ENCODE measurements around the gene AMDHD1. TPM values are rescaled to one million over a fixed set of nuclear protein-coding genes. Genes with fewer than 3 reads are reported as not detected.

The AMDHD1 gene, protein sequence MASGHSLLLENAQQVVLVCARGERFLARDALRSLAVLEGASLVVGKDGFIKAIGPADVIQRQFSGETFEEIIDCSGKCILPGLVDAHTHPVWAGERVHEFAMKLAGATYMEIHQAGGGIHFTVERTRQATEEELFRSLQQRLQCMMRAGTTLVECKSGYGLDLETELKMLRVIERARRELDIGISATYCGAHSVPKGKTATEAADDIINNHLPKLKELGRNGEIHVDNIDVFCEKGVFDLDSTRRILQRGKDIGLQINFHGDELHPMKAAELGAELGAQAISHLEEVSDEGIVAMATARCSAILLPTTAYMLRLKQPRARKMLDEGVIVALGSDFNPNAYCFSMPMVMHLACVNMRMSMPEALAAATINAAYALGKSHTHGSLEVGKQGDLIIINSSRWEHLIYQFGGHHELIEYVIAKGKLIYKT
- total RNA-seq (2014; rRNA removed; shearing (Covaris generic)): 0.39 and 1.6 TPM in 2 replicates

DNA sequence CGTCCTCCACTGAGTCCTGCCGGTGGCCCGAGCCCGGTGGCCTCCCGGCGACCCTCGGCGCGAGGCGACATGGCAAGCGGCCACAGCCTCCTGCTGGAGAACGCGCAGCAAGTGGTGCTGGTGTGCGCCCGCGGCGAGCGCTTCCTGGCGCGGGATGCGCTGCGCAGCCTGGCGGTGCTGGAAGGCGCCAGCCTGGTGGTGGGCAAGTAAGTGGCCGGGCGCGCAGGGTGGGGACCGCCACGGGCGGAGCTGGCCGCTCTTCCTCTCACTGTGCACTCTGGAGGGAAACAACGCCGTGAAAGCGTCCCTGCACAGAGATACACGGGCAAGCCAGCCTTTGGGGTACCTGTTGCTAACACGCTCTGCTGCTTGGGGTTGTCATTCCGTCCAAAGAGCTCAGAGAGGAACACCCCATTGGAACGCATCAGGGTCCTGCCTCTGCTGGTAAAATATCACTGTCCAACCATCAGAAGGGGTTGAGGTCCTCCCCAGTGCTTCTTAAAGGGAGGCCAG lies at the start of gene AMDHD1:
TSS of gene AMDHD1 (plus strand) at position 2 of the 513 bp plus-strand sequence. CDS start at position 70, 68 bp downstream.
- peak; percentile 52 for DNase-seq (ENCODE audit: low read depth)

DNA sequence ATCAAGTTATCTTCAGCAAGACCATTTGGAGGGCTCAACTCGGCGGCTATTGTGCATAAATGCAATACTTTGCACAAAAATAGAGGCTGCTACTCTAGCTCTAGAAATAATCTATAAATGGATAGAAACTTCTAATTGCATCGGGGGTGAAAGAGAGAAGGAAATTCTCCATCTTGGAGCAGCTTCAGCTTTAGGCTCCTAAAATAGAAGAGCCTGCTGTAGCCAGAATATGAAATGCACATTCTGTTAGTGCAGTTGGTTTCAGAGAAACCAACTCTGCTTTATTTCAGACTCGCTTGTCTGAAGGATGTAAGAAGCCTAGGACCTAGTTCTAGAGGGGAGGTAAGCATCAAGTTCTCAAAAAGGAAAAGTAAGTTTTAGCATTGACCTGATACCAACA lies 46.3 kb upstream of the AMDHD1 start:
- DNase-seq (ENCODE audit: low read depth): no peak

DNA sequence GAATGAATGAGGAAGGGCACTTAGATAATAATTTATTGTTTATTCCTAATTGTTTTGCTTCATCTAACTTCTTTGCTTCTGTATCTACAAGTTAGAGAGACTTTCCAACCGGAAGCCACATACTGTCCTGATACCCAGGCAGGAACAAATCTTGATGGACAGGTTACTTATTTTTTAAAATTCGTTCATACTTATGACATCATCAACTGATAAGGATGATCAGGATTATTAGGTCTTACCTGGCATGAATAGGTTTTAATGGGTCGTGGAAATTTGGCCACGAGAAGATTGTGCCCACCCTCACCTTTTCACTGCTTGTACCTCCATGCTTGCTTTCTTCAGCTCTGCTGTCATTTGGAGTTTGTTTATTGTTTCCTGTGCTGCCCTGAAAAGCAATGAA lies 45.0 kb upstream of the AMDHD1 start:
- DNase-seq (ENCODE audit: low read depth): no peak

DNA sequence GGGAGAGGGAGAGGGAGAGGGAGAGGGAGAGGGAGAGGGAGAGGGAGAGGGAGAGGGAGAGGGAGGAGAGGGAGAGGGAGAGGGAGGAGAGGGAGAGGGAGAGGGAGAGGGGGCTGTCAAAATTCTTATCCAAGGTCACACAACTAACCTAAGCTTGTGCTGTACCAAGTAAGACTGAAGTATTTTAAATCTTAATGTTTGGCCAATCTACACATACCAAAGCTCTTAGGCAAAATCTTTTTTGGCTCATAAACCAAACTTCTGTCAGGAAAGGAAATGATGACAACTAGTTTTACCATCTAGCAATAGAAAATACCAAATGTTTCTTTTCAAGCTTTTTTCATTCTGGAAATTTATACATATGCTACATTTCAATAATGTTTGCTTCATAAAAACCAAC lies 34.6 kb upstream of the AMDHD1 start:
- no peak for DNase-seq (ENCODE audit: low read depth)

DNA sequence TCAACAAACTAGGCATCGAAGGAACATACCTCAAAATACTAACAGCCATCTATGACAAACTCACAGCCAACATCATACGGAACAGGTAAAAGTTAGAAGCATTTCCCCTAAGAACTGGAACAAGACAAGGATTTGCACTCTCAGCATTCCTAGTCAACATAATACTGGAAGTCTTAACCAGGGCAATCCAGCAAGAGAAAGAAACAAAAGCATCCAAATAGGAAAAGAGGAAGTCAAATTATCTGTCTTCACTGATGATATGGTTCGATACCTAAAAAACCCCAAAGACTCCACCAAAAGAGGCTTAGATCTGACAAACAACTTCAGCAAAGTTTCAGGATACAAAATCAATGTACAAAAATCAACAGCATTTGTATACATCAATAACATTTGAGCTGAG lies 33.3 kb upstream of the AMDHD1 start:
- no peak for DNase-seq (ENCODE audit: low read depth)

DNA sequence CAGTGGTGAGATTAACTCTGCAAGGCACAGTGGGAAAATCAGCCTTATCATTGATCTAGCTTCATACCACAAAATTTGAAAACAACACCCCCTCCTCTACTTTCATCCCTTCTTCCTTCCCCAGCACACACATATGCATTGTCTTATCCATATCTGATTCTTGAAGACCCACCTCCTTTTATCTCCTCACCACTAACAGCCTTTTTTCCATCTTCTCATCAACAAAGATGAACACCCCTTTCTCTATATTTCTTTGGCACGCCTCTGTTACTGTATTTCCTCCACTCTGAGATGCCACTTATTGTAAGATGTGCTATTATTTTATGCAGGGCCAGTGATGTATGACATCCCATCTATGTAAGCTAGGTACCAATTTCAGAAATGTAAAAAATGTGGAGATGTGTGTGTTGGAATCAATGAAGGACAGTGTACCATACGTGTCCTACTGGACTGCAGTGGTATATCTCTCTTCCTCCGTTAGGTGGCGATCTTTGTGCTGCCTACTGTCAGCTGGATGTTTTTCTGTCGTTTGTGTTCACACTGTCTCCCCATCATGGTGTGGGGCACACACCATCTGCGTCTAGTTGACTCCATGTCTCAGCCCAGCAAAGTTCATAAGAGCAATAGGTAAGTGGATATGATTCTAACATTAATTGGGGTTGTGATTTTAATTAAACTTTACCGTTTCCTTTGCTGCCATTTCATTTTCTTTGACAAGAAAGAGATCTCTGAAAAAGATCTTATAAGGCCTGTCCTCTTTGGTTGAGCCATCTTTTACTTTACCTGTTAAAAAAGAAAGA lies 24.7 kb upstream of the AMDHD1 start:
- peak; percentile 52 for DNase-seq (ENCODE audit: low read depth)

DNA sequence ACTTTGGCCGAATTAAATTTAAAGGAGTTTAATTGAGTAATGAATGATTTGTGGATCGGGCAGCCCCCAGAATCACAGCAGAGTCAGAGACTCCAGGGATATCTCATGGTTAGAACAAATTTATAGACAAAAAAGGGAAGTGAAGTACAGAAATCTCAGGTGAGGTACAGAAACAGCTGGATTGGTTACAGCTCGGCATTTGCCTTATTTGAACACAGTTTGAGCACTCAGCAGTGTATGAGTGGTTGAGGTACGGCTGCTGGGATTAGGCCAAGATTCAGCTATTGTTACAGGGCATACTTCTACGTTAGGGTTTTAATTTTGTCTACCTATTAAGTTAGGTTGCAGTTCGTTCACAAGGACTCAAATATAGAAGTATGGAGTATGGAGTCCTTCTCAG lies 24.0 kb upstream of the AMDHD1 start:
- no peak for DNase-seq (ENCODE audit: low read depth)

DNA sequence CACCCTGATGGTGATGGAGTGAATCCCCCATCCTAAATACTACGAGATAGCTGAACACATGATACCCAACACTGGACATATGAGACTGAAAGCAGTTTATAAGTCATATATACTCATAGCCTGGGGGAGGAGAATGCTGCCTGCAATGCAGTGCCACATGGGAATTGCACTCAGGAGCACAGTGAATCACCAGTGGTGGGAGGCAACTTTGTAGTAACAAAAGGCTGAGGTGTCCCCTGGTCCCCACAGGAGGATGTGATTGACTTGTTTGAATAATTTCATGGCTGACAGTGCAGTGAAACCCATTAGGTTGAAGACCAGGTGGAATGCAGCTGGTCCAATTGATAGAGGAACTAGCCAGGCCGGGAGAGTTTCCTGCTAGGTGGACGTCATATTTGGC lies 20.9 kb upstream of the AMDHD1 start:
- DNase-seq (ENCODE audit: low read depth): peak; percentile 14

DNA sequence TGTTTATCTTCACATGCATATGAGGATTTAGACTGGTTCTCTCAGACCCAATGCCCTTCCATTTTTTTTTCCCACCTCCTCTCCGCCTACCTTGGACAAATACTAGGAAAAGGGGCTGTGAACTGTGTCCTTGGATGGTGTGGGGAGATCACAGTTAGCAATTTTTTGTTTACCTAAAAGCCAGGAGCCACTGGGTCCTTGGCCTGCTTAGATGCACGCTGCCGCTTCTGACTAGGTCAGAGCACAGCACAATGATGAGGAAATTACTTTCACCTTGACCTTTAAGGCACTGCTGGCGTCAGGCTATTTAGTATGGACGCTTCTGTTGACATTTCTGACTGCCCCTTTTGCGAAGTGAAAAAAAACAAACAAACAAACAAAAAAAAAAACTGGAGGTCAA lies 2.6 kb upstream of the AMDHD1 start:
- DNase-seq (ENCODE audit: low read depth): no peak

DNA sequence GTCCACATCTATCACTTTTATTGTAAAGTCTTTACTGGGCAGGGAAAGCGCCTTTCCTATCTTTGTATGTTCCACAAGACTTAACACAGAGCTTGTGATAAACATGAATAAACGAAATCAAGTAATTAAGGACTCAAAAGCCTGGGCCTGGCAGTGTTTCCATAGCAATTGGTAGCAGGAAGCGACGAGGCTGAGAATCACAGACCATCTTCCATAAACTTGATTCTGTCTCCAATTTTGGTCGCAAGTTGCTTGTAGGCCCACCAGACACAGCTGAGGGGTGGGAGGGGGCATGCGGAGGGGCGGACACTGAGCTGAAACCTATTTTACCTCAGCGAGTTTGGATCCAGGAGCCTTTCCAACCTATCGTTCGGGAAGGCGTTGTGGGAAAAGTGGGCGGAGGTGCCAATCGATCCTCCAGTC lies 1.0 kb upstream of the AMDHD1 start:
- DNase-seq (ENCODE audit: low read depth): no peak

DNA sequence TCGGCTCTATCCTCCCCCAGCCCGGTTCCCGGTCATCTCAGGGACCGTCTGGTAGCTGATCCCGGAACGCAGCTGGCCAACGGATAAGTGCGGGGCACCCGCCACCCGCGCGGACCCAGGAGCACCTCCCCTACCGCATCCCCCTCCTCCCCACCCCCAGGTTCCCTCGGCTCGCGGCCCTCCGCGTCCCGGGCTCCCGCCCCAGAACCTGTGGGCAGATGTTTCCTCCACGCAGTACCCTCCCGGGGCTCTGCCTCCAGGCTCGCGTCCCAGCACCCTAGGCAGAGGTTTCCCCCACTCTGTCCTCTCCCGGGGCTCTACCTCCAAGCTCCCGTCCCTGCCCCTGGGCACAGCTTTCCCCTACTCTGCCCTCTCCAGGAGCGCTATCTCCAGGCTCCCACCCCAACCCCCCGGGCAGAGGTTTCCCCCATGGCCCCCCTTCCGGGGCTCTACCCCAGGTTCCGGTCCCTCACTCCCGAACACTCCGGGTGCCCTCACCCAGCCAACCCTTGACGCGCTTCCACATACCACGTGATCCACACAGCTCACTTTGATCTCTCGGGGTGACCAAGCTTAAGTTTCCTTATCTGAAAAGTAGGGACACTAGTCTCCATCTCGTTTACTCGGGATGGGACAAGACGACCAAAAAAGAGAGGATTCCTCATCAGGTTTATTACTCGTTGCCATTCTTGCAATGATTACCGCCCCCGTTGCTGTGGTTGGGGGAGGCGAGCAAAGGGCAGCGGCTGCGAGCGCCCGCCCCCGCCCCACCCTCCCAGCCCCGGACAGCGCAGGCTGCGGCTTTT lies 404 bp upstream of the AMDHD1 start, which contains the start of gene CCDC38:
TSS of gene CCDC38 (minus strand) at position 91 of the 806 bp plus-strand sequence. CDS start 6,105 bp downstream, outside the sequence.
- peak; percentile 76 for DNase-seq (ENCODE audit: low read depth)

DNA sequence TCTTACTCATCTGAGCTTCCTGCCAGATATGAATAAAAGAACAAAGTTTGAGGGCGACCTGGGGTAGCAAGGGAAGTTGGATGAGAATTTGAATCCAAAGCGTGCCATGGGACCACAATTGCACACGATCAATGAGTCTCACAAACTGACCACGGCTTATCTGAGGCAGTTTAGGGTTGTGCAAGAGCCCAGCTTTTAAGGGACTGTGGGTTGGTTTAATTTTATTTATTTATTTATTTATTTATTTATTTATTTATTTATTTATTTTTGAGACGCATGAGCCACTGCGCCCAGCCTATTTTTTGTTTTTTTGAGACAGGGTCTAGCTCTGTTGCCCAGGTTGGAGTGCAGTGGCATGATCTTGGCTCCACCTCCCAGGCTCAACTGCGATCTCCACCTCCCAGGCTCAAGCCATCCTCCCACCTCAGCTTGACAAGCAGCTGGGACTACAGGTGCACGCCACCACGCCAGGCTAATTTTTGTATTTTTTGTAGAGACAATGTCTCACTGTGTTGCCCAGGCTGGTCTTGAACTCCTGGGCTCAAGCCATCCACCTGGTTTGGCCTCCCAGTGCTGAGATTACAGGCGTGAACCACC lies 1.1 kb downstream of the AMDHD1 start:
- DNase-seq (ENCODE audit: low read depth): no peak

DNA sequence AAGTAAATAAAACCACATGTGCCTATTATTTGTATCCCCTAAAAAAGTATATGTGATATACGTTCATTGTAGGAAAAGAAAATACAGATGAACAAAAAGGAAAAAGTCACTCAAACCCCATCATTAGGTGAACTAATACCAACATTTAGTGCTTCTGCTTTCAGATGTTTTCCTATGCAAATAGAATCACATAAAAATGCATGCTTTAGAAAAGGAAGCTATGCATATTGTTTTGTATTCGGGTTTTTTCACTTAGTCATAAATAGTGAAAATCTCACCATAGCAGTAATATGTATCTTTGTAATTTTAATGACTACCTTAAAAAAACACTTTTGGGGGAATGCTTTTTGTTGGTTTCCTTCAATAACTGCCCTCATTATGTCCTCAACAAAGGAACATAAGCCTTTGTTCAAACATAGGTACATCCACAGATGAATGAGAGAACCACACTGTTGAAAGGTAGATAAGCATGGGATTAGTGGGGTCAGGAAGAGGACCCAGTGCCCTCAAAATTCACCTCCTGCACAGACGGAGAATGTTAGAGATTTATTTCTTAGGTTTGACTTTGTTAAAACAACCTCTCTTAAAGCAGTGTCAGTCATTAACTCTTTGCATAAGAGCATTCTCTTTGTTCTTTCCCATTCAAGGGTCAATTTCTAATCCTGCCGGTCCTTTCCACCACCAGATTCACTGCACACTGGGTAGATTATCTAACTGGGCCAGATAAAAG lies 6.5 kb downstream of the AMDHD1 start:
- DNase-seq (ENCODE audit: low read depth): no peak

DNA sequence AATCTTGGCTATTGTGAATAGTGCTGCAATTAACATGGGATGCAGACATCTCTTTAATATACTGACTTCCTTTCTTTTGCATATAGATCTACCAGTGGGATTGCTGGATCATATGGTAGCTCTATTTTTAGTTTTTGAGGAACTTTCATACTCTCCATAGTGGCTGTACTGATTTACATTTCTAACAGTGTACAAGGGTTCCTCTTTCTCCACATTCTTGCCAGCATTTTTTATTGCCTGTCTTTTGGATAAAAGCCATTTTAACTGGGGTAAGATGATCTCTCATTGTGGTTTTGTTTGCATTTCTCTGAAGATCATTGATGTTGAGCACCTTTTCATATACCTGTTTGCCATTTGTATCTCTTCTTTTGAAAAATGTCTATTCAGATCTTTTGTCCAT lies 8.4 kb downstream of the AMDHD1 start:
- DNase-seq (ENCODE audit: low read depth): no peak

DNA sequence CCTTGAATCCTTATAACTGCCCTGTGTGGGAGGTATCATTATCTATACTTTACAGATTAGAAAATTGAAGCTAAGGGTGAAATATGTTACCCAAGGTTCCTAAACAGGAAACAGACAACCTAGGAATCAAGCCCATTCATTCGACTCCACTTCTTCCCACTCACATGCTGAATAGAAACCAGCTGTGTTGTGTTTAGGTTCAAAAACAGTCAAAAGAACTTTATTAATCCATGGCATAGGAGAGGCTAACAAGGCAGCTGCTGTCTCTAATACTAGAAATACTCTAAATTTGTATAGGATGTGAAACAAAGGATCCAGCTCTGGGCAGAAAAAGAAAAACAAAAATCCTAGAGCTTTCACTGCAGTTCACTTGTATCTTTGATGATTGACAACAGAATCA lies 9.9 kb downstream of the AMDHD1 start:
- DNase-seq (ENCODE audit: low read depth): no peak

DNA sequence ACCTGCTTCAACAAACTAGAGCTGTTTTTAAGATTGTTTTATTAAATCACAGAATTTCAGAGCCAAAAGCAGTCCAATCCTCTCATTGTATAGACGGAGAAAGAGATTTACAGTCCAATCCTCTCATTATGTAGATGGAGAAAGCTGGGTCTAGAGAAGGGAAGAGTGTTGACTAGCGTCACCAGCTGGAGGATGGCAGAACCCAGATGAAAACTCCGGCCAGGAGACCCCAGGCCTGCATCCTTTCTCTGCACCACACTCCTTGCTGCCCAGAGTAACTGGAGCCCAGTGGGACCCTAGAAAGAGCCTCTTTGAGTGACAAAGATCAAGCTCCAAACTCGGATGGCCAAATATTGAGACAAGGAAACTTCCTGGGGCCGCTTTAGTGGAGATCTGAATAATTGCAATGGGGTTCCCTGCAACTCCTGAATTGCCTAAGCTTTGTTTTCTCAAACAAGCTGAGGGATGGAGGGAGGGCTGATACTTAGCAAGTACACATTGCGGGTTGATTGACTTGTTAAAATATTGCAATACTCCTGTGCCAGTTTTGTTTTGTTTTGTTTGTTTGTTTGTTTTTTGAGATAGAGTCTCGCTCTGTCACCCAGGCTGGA lies 12.5 kb downstream of the AMDHD1 start:
- no peak for DNase-seq (ENCODE audit: low read depth)

DNA sequence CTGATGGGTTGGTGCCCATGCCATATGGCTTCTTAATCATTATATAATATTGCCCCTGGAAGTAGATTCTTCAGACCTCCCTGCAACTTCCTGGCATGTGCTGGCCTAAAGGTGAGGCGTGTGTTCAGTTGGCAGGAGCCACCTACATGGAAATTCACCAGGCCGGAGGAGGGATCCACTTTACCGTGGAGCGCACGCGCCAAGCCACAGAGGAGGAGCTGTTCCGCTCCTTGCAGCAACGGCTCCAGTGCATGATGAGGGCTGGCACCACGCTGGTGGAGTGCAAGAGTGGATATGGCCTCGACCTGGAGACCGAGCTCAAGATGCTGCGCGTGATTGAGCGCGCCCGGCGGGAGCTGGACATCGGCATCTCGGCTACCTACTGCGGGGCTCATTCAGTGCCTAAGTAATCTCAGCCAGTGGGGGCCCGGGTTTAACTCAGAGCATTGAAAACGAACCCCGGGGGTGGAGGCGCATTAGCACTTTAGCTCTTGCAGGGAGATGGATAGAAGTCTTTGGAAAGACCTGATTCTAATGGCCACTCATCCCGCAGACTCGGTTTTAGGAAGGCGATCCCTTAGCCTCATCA lies 13.5 kb downstream of the AMDHD1 start:
- no peak for DNase-seq (ENCODE audit: low read depth)

DNA sequence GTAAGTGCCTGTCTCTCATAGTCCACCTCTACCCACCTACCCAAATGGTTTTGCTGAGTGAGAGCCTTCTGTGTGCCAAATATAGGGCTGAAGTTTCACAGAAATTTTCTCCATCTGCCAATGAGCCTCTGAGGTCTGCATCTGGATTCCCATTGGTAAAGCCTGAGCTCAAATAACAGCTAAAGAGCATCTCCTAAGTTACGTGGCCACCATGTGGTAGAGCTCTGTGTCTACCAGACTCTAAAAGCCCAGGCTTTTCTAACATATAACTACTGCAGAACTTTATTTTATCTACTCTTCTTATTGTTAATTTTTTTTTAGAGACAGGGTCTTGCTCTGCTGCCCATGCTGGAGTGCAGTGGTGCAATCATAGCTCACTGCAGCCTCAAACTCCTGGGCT lies 16.0 kb downstream of the AMDHD1 start:
- DNase-seq (ENCODE audit: low read depth): peak; percentile 17

DNA sequence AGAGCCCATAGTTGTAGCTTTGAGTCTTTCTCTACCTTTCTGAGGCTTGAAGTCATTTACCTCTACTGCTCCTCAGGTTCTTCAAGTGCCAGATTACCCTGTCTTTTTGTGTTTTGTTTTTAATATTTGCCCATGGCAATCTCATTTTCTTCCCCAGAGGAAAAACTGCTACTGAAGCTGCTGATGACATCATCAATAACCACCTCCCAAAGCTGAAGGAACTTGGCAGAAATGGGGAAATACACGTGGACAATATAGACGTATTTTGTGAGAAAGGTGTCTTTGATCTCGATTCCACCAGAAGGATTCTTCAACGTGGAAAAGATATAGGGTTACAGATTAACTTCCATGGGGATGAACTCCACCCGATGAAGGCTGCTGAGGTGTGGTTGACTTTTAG lies 17.1 kb downstream of the AMDHD1 start:
- DNase-seq (ENCODE audit: low read depth): no peak

DNA sequence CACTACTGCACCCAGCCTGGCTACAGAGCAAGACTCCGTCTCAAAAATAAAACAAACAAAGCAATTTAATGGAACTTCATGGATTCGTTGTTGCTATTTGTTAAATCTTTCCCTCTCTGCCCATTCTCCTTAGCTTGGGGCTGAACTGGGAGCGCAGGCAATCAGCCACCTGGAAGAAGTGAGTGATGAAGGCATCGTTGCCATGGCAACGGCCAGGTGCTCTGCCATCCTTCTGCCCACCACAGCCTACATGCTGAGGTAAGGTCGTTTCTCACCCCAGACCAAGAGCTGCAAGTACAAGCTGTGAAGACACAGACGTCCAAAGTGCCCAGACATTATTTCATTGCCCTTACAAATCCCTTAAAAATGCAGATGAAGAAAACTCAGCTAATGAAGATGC lies 19.1 kb downstream of the AMDHD1 start:
- DNase-seq (ENCODE audit: low read depth): no peak
